WI38 (cell line): ENCODE results near the gene RNF214.
"Not testable (repeated sequence)": the region's sequence is repeated elsewhere in the genome, so short reads cannot be mapped to it uniquely, and the experiment has no call there.

ENCODE experiments used
- H3K4me3 ChIP-seq: 2 replicates; pipeline ENCODE4 v1.5.1; 2011; ENCODE audit warnings: low read depth, mild to moderate bottlenecking, control low read depth, low read length
- TF ChIP-seq, protein P1 (sequence below): IDR thresholded peaks from 2 replicates; pipeline ENCODE4 v1.5.1; 2012; ENCODE audit warnings: low read depth, mild to moderate bottlenecking, control low read depth, low read length

The RNF214 gene

DNA sequence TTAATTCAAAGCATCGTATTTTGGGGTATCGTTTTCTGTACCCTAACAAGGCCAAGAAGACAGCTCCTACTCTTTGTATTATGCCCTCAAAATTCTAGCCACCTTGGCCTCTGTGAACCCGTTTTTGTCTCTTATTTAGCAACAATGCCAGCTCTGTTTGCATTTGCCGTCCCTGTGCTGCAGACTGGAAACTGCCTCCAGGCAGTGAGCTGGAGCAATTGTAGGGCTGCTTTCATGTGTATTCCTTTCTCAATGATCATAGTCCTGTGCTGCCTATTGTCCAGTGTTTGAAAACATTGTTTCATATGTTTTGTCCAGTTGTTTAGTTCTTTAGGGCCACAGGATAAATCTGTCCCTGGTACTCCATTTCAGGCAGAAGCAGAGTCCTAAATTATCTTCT is 38.7 kb downstream of the RNF214 start:
- TF ChIP-seq, protein P1, sequence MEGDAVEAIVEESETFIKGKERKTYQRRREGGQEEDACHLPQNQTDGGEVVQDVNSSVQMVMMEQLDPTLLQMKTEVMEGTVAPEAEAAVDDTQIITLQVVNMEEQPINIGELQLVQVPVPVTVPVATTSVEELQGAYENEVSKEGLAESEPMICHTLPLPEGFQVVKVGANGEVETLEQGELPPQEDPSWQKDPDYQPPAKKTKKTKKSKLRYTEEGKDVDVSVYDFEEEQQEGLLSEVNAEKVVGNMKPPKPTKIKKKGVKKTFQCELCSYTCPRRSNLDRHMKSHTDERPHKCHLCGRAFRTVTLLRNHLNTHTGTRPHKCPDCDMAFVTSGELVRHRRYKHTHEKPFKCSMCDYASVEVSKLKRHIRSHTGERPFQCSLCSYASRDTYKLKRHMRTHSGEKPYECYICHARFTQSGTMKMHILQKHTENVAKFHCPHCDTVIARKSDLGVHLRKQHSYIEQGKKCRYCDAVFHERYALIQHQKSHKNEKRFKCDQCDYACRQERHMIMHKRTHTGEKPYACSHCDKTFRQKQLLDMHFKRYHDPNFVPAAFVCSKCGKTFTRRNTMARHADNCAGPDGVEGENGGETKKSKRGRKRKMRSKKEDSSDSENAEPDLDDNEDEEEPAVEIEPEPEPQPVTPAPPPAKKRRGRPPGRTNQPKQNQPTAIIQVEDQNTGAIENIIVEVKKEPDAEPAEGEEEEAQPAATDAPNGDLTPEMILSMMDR = no peak
- no peak overlapping the region for H3K4me3 ChIP-seq

DNA sequence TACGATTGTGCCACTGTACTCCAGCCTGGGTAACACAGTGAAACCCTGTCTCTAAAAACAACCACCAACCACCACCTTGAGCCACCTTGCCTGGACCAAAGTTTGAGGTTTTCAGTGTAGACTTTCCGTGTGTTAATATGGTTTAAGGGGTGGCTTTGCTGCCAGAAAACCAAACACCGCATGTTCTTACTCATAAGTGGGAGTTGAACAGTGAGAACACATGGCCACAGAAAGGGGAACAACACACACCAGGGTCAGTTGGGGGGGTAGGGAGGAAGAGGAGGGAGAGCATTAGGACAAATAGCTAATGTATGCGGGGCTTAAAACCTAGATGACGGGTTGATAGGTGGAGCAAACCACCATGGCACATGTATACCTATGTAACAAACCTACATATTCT is 39.7 kb downstream of the RNF214 start:
- H3K4me3 ChIP-seq = not testable (repeated sequence)

DNA sequence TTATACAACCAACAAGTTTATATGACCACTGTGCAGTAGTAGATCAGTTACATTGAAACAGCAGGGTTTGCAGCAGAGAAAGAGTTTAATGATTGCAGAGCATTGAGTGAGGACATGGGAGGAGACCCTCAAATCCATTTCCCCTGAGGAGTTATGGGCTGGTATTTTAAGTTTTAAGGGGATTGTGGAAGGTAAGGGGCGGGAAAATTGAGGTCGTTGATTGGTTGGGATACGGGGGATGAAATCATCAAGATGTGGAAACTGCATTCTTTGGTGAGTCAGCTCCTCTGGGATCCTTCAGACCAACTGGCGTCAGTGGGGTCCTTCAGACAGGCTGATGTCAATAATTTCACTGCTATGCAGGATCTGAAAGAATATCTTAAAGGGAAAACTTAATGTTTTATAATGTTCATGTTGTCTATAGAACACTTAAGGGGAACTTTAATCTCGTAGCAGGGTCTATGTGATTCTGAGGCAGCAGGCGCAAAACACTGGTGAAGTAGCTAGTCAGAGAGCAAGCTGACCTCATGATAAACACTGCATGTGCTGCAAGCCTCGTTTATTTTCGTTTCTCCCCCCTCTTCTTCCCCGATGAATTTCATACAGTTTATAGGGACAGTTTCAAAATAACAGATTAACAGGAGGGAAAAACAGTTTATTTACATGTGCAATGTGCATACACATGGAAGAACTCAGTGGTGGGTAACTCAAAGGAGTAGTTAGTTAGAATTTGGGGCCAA is 41.2 kb downstream of the RNF214 start:
- TF ChIP-seq, protein P1 = no peak
- peak overlapping the region; percentile 17 for H3K4me3 ChIP-seq

DNA sequence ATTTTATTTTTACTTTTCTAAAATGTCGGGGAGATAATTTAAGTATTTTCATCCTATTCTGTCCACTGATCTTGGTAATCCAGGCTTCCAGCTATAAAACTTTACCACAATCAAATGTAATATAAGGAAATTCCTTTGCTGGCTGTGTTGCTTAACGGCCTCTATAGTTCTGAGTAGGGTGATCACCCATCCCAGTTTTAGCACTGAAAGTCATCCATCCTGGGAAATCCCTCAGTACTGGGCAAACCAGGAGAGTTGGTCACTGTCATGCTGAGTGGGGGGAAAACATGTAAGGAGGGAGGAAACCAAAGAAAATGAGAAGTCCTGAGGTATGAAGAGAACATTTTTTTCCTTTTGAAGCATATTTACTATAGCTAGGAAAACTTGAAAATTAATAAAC is 45.9 kb downstream of the RNF214 start:
- H3K4me3 ChIP-seq = no peak overlapping the region
- TF ChIP-seq, protein P1 = no peak

DNA sequence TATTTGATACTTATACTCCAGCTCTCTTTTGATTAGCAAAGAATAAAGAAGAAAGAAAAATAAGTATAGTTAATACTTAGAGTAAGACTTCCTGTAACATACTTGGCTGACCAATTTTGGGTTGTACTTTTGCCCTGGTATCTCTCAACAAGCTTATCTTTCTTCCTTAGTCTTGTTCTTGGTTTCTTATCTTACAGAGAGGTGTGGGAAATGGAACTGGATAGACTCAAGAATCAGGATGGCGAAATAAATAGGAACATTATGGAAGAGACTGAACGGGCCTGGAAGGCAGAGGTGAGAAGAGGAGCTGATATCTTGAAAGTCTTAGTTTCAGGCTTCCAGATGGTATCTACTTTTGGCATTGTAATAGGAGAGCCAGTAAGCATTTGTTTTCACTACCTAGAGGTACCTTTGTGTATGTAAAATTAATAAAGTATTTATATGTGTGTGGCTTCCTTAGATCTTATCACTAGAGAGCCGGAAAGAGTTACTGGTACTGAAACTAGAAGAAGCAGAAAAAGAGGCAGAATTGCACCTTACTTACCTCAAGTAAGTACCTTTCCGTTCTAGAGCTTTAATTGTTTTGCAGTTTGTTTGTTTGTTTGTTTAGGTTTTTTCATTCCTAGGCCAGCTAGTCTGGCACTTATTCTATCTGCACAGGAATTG is 47.4 kb downstream of the RNF214 start:
- TF ChIP-seq, protein P1 = no peak
- no peak overlapping the region for H3K4me3 ChIP-seq

DNA sequence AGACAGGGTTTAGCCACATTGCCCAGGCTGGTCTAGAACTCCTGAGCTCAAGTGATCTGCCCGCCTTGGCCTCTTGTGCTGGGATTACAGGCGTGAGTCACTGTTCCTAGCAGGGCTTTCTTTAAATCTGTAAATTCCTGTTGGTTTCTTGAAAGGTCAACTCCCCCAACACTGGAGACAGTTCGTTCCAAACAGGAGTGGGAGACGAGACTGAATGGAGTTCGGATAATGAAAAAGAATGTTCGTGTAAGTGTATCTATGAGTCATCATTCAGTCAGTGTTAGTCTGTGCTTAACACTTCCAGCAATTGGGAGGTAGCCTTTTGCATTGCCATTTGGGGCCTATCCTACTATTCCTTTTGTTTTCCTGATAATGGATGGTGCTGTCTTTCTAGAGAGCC is 48.7 kb downstream of the RNF214 start:
- no peak overlapping the region for H3K4me3 ChIP-seq
- TF ChIP-seq, protein P1 = no peak

DNA sequence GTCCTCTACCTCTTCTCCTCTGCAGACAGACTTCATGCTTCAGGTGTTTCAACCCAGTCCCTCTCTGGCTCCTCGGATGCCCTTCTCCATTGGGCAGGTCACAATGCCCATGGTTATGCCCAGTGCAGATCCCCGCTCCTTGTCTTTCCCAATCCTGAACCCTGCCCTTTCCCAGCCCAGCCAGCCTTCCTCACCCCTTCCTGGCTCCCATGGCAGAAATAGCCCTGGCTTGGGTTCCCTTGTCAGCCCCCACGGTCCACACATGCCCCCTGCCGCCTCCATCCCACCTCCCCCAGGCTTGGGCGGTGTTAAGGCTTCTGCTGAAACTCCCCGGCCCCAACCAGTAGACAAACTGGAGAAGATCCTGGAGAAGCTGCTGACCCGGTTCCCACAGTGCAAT is 49.4 kb downstream of the RNF214 start:
- H3K4me3 ChIP-seq = no peak overlapping the region
- TF ChIP-seq, protein P1 = no peak
